AG10803 (cell line): Measurements from ENCODE around the gene IL5.

Source experiments
- DNase-seq: peaks from one replicate; pipeline ENCODE4 v3.0.0; 2010; ENCODE audit warnings: low read depth
- H3K4me3 ChIP-seq: 2 replicates; pipeline ENCODE4 v1.5.1; 2011; ENCODE audit warnings: mild to moderate bottlenecking, low read length, control low read depth
- CTCF ChIP-seq: conservative IDR thresholded peaks from 2 replicates; pipeline ENCODE4 v1.5.1; 2011; ENCODE audit warnings: mild to moderate bottlenecking, low read length, control low read depth, inconsistent platforms

Gene IL5

GRCh38 chr5:132547269-132547668 is 3.9 kb upstream of the IL5 start:
- DNase-seq, result no peak
- no peak for TF ChIP-seq CTCF
- H3K4me3 ChIP-seq, result no peak overlapping the region

GRCh38 chr5:132546108-132546507 is 2.8 kb upstream of the IL5 start:
- TF ChIP-seq CTCF, result no peak
- no peak for DNase-seq
- no peak overlapping the region for H3K4me3 ChIP-seq

- H3K4me3 ChIP-seq, result no peak overlapping the region
- no peak for DNase-seq
- no peak for TF ChIP-seq CTCF
Observed at GRCh38 chr5:132540764-132541163, 2.6 kb downstream of the IL5 start.

GRCh38 chr5:132540149-132540548 is 3.2 kb downstream of the IL5 start:
- DNase-seq, result no peak
- TF ChIP-seq CTCF, result no peak
- no peak overlapping the region for H3K4me3 ChIP-seq

GRCh38 chr5:132539716-132540115 is 3.6 kb downstream of the IL5 start:
- TF ChIP-seq CTCF, result no peak
- H3K4me3 ChIP-seq, result no peak overlapping the region
- DNase-seq, result no peak

GRCh38 chr5:132530946-132531345 is 12.4 kb downstream of the IL5 start:
- DNase-seq, result no peak
- H3K4me3 ChIP-seq, result no peak overlapping the region
- TF ChIP-seq CTCF, result no peak

- H3K4me3 ChIP-seq, result no peak overlapping the region
- no peak for TF ChIP-seq CTCF
- no peak for DNase-seq
Observed at GRCh38 chr5:132528866-132529634, 14.3 kb downstream of the IL5 start.
